HepG2 (cell line): Measurements from ENCODE around the gene GNA12.

ENCODE experiments used
- JUN ChIP-seq: sonication (generic); formaldehyde crosslinking; IDR thresholded peaks from 2 replicates; pipeline ENCODE4 v1.4.0; 2020; ENCODE audit warnings: mild to moderate bottlenecking, missing genetic modification reagents
- JUND ChIP-seq: sonication (generic); formaldehyde crosslinking; IDR thresholded peaks from 2 replicates; pipeline ENCODE4 v1.8.0; 2022; ENCODE audit warnings: mild to moderate bottlenecking, missing genetic modification reagents
- KDM1A ChIP-seq: IDR thresholded peaks from 2 replicates; pipeline ENCODE4 v1.6.1; 2016; ENCODE audit warnings: missing compliant biosample characterization
- KDM3A ChIP-seq: IDR thresholded peaks from 2 replicates; pipeline ENCODE4 v1.6.1; 2018; ENCODE audit warnings: low read depth, missing compliant biosample characterization
- NR2F6 ChIP-seq, 2 experiments: IDR thresholded peaks; 2 replicates each; pipeline ENCODE4 v1.6.1; 2016; ENCODE audit warnings: antibody characterized with exemption in 1 of 2, mild to moderate bottlenecking in 1 of 2
- ZBTB21 ChIP-seq: sonication (generic); formaldehyde crosslinking; IDR thresholded peaks from 2 replicates; pipeline ENCODE4 v1.4.0; 2020; ENCODE audit warnings: missing genetic modification reagents
- ZNF24 ChIP-seq: fragments of 450-650 bp; IDR thresholded peaks from 2 replicates; pipeline ENCODE4 v1.6.1; 2017; ENCODE audit warnings: antibody characterized with exemption, mild to moderate bottlenecking
- ZNF550 ChIP-seq: sonication (generic); formaldehyde crosslinking; IDR thresholded peaks from 2 replicates; pipeline ENCODE4 v1.4.0; 2020; ENCODE audit warnings: mild to moderate bottlenecking, missing genetic modification reagents, borderline replicate concordance
- TF ChIP-seq, protein P1 (sequence below): IDR thresholded peaks from 2 replicates; pipeline ENCODE4 v1.6.1; 2012; ENCODE audit warnings: inconsistent platforms

DNA sequence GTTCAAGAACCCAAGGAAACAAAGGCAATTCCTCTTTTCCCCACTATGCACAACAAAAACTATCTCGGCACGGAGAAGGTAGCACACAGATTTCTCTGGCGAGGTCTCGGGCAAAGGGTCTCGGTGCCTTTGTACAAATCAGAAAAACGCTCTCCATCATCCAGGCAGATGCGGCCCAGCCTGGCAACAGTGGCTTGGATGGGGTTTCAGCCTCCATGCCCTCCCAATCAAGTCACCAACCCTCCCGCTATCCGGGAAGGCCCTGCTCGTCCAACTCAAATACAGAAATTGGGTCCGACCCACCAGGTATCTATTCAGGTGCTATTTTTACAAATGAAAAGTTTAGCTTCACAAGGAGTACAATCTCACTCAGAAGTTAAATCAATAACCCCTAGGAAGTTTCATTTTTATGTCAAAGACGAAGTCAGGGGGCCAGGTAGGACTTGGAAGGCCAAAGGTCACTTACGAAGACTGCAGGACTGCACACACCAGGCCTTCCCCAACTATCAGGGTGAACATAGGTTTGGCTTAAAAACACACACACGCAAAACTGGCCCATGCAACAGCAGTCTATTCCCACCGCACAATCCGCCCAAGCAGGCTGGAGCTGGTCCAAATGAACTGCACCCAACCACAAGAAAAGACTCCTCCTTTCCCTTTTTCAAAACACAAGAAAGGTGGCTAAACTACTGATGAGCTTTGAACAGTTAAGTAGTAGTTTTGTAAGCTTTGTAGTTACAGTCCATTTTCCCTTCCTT is 43.0 kb downstream of the GNA12 start:
- TF ChIP-seq JUN (CRISPR knock-in tag) (no peak), ZBTB21 (CRISPR knock-in tag) (no peak), JUND (CRISPR knock-in tag) (no peak), ZNF550 (CRISPR knock-in tag) (no peak), ZNF24 (no peak), NR2F6 (IDR thresholded peaks at IDR 0.05) (peak; percentile 21; the same call in 1 of the 2 replicates), NR2F6 (CRISPR knock-in tag; IDR thresholded peaks at IDR 0.05) (no peak), KDM3A (CRISPR knock-in tag) (no peak), KDM1A (CRISPR knock-in tag) (no peak)
- TF ChIP-seq, protein P1, sequence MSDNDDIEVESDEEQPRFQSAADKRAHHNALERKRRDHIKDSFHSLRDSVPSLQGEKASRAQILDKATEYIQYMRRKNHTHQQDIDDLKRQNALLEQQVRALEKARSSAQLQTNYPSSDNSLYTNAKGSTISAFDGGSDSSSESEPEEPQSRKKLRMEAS, result no peak
